Panc1 (cell line): Measurements from ENCODE around the gene PI4K2B. TPM values are rescaled to one million over a fixed set of nuclear protein-coding genes. Genes with fewer than 3 reads are reported as not detected.
"Not testable (repeated sequence)": the region's sequence is repeated elsewhere in the genome, so short reads cannot be mapped to it uniquely, and the experiment has no call there.

Source experiments
- ATAC-seq: fragments of 200-7000 bp; cut with Tn5 transposase; 2 replicates; pipeline ENCODE4 v1.9.1; 2020; ENCODE audit warnings: mild to moderate bottlenecking, moderate library complexity
- BruUV-seq: library from RNA; stranded (reverse); fragments of 400-500 nt; replicated peaks from 2 replicates; lab custom pipeline; 2021; lab: Mats Ljungman, UMichigan
- CTCF ChIA-PET: fragments of 300-600 bp; sonication (Branson Sonifier 250); formaldehyde crosslinking; loops from one replicate; lab custom pipeline; 2022; ENCODE audit warnings: antibody characterized with exemption; lab: Charles Lee
- POLR2A ChIA-PET: fragments of 300-600 bp; sonication (Branson Sonifier 250); formaldehyde crosslinking; loops from one replicate; lab custom pipeline; 2022; ENCODE audit warnings: antibody characterized with exemption; lab: Charles Lee
- DNase-seq: peaks from one replicate; pipeline ENCODE4 v3.0.0-alpha.2; 2010; ENCODE audit warnings: low read depth, low spot score
- H3K27ac ChIP-seq: 2 replicates; pipeline ENCODE4 v1.5.1; 2011; ENCODE audit warnings: mild to moderate bottlenecking, low read length, inconsistent platforms
- H3K27me3 ChIP-seq: fragments of 200-500 bp; sonication (Bioruptor generic); 2 replicates; pipeline ENCODE4 v1.6.0; 2014; ENCODE audit warnings: low read length, inconsistent platforms; ENCODE audit not compliant: control insufficient read depth, insufficient read depth
- H3K36me3 ChIP-seq: fragments of 200-500 bp; sonication (Bioruptor generic); 2 replicates; pipeline ENCODE4 v1.5.1; 2014; ENCODE audit warnings: inconsistent platforms, mild to moderate bottlenecking, low read length, moderate library complexity; ENCODE audit not compliant: control insufficient read depth, insufficient read depth
- H3K4me1 ChIP-seq: 2 replicates; pipeline ENCODE4 v1.5.1; 2011; ENCODE audit warnings: inconsistent platforms, mild to moderate bottlenecking, low read length, moderate library complexity; ENCODE audit not compliant: control insufficient read depth, insufficient read depth
- H3K4me3 ChIP-seq, 2 experiments: 2 replicates each; pipeline ENCODE4 v1.5.1; 2011 to 2012; ENCODE audit warnings: low read depth in 2 of 2, low read length in 2 of 2, mild to moderate bottlenecking in 2 of 2, inconsistent platforms in 1 of 2, moderate library complexity in 1 of 2
- H3K9me3 ChIP-seq: fragments of 200-500 bp; sonication (Bioruptor generic); 2 replicates; pipeline ENCODE4 v1.5.1; 2014; ENCODE audit warnings: low read depth, mild to moderate bottlenecking, inconsistent platforms, low read length, moderate library complexity; ENCODE audit not compliant: control insufficient read depth, insufficient read depth
- CTCF ChIP-seq: fragments of 450-650 bp; IDR thresholded peaks from 2 replicates; pipeline ENCODE4 v1.5.1; 2017; ENCODE audit warnings: mild to moderate bottlenecking
- POLR2AphosphoS5 ChIP-seq: IDR thresholded peaks from 2 replicates; pipeline ENCODE4 v1.6.1; 2012; ENCODE audit warnings: mild to moderate bottlenecking, low read depth, low read length, moderate library complexity
- REST ChIP-seq, 2 experiments: IDR thresholded peaks; 2 replicates each; pipeline ENCODE4 v1.6.1; 2011 to 2012; ENCODE audit warnings: low read depth in 2 of 2, control low read depth in 1 of 2, low read length in 1 of 2, mild to moderate bottlenecking in 1 of 2, moderate library complexity in 1 of 2; ENCODE audit not compliant: insufficient read depth in 1 of 2
- SIN3A ChIP-seq: IDR thresholded peaks from 2 replicates; pipeline ENCODE4 v1.6.1; 2012; ENCODE audit warnings: low read depth, mild to moderate bottlenecking, low read length, moderate library complexity, borderline replicate concordance; ENCODE audit not compliant: insufficient read depth
- TCF7L2 ChIP-seq: IDR thresholded peaks from 2 replicates; pipeline ENCODE4 v1.6.1; 2011; ENCODE audit warnings: mild to moderate bottlenecking, low read depth, low read length, inconsistent platforms
- in situ Hi-C: cut with HindIII; loops from 2 replicates; pipeline ENCODE4 v1.10.0; 2016; ENCODE audit warnings: low sequenced_read_pairs, low pct_unique_long_range_greater_than_20kb
- intact Hi-C: fragments of 100-400 bp; cut with micrococcal nuclease; formaldehyde crosslinking; loops from one replicate; pipeline ENCODE4 v1.10.0; 2022; ENCODE audit not compliant: unreplicated experiment
- total RNA-seq: library from RNA; stranded (reverse); gene quantifications from one replicate; pipeline ENCODE4 v1.2.1, GENCODE V29; 2021; ENCODE audit not compliant: unreplicated experiment

PI4K2B gene
- total RNA-seq, 1 experiment from 2014 or later: 9.6 TPM

- CTCF ChIA-PET: no interaction called here
- no peaks in the 10 kb centered on the region for H3K9me3 ChIP-seq
- H3K36me3 ChIP-seq: no peaks in the 10 kb centered on the region; the same call in 1 of the 2 replicates
- no TSS peak for BruUV-seq
- ATAC-seq (no peak), DNase-seq (no peak)
- no peak overlapping the region for H3K4me3 ChIP-seq
- no peaks in the 10 kb centered on the region for H3K4me1 ChIP-seq
- POLR2A ChIA-PET: no interaction called here
- TF ChIP-seq SIN3A (no peak), REST (IDR thresholded peaks at IDR 0.05; ENCODE audit: insufficient read depth in 1 of 2, low read depth in 2 of 2, low read length in 1 of 2) (no peak), POLR2AphosphoS5 (no peak), CTCF (no peak)
- H3K27ac ChIP-seq: no peak overlapping the region
- no peaks in the 10 kb centered on the region for H3K27me3 ChIP-seq
- in situ Hi-C loops: no loop called here
- intact Hi-C loops: no loop called here
These were observed 19.2 kb downstream of the PI4K2B start for GRCh38 chr4:25253071-25253445.

GRCh38 chr4:25253786-25254185, 20.0 kb downstream of the PI4K2B start:
- CTCF ChIA-PET, H3K27me3 ChIP-seq, intact Hi-C loops, BruUV-seq, DNase-seq, H3K9me3 ChIP-seq, H3K36me3 ChIP-seq, H3K4me3 ChIP-seq, in situ Hi-C loops, ATAC-seq, POLR2A ChIA-PET, H3K27ac ChIP-seq, H3K4me1 ChIP-seq: not testable (repeated sequence)

GRCh38 chr4:25258980-25259578, 25.2 kb downstream of the PI4K2B start:
- intact Hi-C loops (no loop called here), in situ Hi-C loops (no loop called here)
- Histone ChIP-seq H3K27ac (no peak overlapping the region), H3K4me3 (no peak overlapping the region), H3K9me3 (no peaks in the 10 kb centered on the region), H3K36me3 (no peaks in the 10 kb centered on the region; the same call in 1 of the 2 replicates), H3K27me3 (no peaks in the 10 kb centered on the region), H3K4me1 (no peaks in the 10 kb centered on the region)
- TF ChIP-seq CTCF (no peak), POLR2AphosphoS5 (no peak), REST (IDR thresholded peaks at IDR 0.05; ENCODE audit: insufficient read depth in 1 of 2, low read depth in 2 of 2, low read length in 1 of 2) (no peak), SIN3A (no peak), TCF7L2 (no peak)
- no TSS peak for BruUV-seq
- POLR2A ChIA-PET: interaction anchor here (0.6 kb wide), 1 partner anchor 62 kb away, joined by 3 read pairs; no protein-coding TSS in a partner anchor
- CTCF ChIA-PET: no interaction called here
- DNase-seq (no peak), ATAC-seq (no peak)
